ENCODE data around the gene RCCD1. TPM values are rescaled to one million over a fixed set of nuclear protein-coding genes. Genes with fewer than 3 reads are reported as not detected.
A peak's percentile ranks its signal among the peaks of the same experiment; 100 is the strongest.
"Not testable (repeated sequence)": the region's sequence is repeated elsewhere in the genome, so short reads cannot be mapped to it uniquely, and the experiment has no call there.

The RCCD1 gene, protein sequence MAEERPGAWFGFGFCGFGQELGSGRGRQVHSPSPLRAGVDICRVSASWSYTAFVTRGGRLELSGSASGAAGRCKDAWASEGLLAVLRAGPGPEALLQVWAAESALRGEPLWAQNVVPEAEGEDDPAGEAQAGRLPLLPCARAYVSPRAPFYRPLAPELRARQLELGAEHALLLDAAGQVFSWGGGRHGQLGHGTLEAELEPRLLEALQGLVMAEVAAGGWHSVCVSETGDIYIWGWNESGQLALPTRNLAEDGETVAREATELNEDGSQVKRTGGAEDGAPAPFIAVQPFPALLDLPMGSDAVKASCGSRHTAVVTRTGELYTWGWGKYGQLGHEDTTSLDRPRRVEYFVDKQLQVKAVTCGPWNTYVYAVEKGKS
- 12.0 TPM for total RNA-seq
- polyA plus RNA-seq (ENCODE audit: insufficient read depth in 1 of 8, insufficient read length in 8 of 8, low replicate concordance in 1 of 8), result 10 to 100 TPM; 12.1 to 17.9 (median 15.3) TPM
- long read RNA-seq, donor 1, partial matches to known transcripts, result 0 of 1 reads
- long read RNA-seq, donor 1, other reads (novel, unspliced or antisense), result 0 of 1 reads
- long read RNA-seq, donor 2, result 0 reads
- long read RNA-seq, donor 3, partial matches to known transcripts, result 0 of 1 reads
- long read RNA-seq, donor 3, other reads (novel, unspliced or antisense), result 0 of 1 reads
- long read RNA-seq, donor 4, partial matches to known transcripts, result 6 of 6 reads
- long read RNA-seq, donor 4, other reads (novel, unspliced or antisense), result 0 of 6 reads
- long read RNA-seq, donor 5, partial matches to known transcripts, result 0 of 1 reads
- long read RNA-seq, donor 5, other reads (novel, unspliced or antisense), result 0 of 1 reads
- long read RNA-seq, donor 6, partial matches to known transcripts, result 0 of 2 reads
- long read RNA-seq, donor 6, other reads (novel, unspliced or antisense), result 0 of 2 reads
- long read RNA-seq, donor 7, partial matches to known transcripts, result 0 of 2 reads
- long read RNA-seq, donor 7, other reads (novel, unspliced or antisense), result 0 of 2 reads
- long read RNA-seq, donor 8, partial matches to known transcripts, result 0 of 1 reads
- long read RNA-seq, donor 8, other reads (novel, unspliced or antisense), result 0 of 1 reads
- long read RNA-seq, donor 9, result 0 reads
- long read RNA-seq, donor 10, partial matches to known transcripts, result 0 of 1 reads
- long read RNA-seq, donor 10, other reads (novel, unspliced or antisense), result 0 of 1 reads
- long read RNA-seq, donor 11, partial matches to known transcripts, result 6 of 7 reads
- long read RNA-seq, donor 11, other reads (novel, unspliced or antisense), result 0 of 7 reads

GRCh38 chr15:90954712-90955623 is at the start of gene RCCD1:
Gene RCCD1 (plus strand): TSS chr15:90954884. CDS start chr15:90956735, 1,851 bp downstream.
- Histone ChIP-seq H3K27ac (ENCODE audit: low read length) (peak within 1 kb of the TSS; percentile 96), H3K27me3 (ENCODE audit: control insufficient read depth, insufficient read depth, low read length) (no peaks in the 10 kb centered on the region), H3K36me3 (ENCODE audit: control insufficient read depth, insufficient read depth, low read length) (peaks cover 39% of the 10 kb centered on the region), H3K4me3 (ENCODE audit: low read length) (peak within 1 kb of the TSS; percentile 95), H3K4me1 (ENCODE audit: control insufficient read depth, insufficient read depth, low read length) (peaks cover 44% of the 10 kb centered on the region), H3K9me3 (replicated peaks; ENCODE audit: control insufficient read depth, low read depth, low read length) (no peaks in the 10 kb centered on the region)
- under 1% methylated on average over 68 of the region's 69 CpGs for WGBS (ENCODE audit: insufficient coverage)
- DNase-seq, result peak; percentile 99

- Histone ChIP-seq H3K9me3 (replicated peaks; ENCODE audit: control insufficient read depth, low read depth, low read length) (no peaks in the 10 kb centered on the region), H3K4me1 (ENCODE audit: control insufficient read depth, insufficient read depth, low read length) (peaks cover 15% of the 10 kb centered on the region), H3K27ac (ENCODE audit: low read length) (no peak overlapping the region), H3K27me3 (ENCODE audit: control insufficient read depth, insufficient read depth, low read length) (no peaks in the 10 kb centered on the region), H3K36me3 (ENCODE audit: control insufficient read depth, insufficient read depth, low read length) (peaks cover 56% of the 10 kb centered on the region), H3K4me3 (ENCODE audit: low read length) (no peak overlapping the region)
- DNase-seq, result no peak
- WGBS (ENCODE audit: insufficient coverage), result 96% methylated on average over 23 of the region's 28 CpGs
Measured at GRCh38 chr15:90905306-90906180, 49.1 kb upstream of the RCCD1 start.

DNA sequence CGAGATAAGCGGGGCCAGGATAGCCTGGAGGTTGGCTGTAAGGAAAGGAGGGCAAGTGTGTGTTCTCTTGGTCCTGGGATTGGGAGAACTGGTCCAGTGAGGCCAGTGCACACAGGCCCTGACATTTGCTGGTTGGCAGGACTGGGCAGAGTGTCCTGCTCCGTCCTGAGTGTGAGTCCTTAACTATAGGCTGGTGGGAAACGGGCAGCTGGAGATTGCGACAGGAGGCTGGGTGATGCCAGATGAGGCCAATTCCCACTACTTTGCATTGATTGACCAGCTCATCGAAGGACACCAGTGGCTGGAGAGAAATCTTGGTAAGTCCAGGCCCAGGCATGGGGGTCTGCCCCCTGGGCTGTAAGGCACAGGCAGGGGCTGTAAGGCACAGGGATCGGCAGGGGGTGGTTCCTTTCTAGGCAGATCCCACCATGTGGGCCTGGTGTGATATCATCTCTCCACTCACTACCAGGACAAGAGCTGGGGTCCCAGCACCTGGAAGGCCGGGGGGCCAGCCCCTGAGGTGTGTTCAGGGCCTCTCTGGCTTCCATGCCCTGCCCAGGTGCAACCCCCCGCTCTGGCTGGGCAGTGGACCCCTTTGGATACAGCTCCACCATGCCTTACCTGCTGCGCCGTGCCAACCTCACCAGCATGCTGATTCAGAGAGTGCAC is 48.4 kb upstream of the RCCD1 start:
- H3K4me1 ChIP-seq (ENCODE audit: control insufficient read depth, insufficient read depth, low read length), result peaks cover 15% of the 10 kb centered on the region
- 93% methylated on average over 9 of the region's 11 CpGs for whole genome bisulfite sequencing (ENCODE audit: insufficient coverage)

DNA sequence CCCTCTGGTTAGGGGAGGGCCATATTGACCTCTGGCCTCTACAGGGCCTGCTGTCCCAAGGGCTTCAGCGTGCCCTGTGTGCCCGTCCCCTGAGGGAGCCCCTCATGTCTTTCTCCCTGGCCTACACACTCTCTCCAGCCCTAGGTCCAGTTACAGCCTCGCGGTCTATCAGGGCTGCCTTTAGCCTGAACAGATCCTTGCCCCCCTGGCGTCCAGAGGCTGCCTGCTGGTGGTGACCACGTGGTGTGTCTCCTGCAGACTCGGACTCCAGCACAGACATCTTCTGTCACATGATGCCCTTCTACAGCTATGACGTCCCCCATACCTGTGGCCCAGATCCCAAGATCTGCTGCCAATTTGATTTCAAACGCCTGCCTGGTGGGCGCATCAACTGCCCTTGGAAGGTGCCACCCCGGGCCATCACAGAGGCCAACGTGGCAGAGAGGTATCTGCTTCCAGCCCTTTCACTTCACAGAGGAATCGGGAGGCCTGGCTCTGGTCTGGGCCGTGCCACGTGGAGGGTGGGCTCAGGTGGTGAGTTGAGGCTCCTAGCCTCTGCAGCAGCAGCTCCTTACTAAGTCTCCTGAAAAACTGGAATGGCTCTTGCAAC is 47.5 kb upstream of the RCCD1 start:
- Histone ChIP-seq H3K9me3 (replicated peaks; ENCODE audit: control insufficient read depth, low read depth, low read length) (no peaks in the 10 kb centered on the region), H3K4me3 (ENCODE audit: low read length) (no peak overlapping the region), H3K27ac (ENCODE audit: low read length) (no peak overlapping the region), H3K36me3 (ENCODE audit: control insufficient read depth, insufficient read depth, low read length) (peaks cover 72% of the 10 kb centered on the region), H3K27me3 (ENCODE audit: control insufficient read depth, insufficient read depth, low read length) (no peaks in the 10 kb centered on the region), H3K4me1 (ENCODE audit: control insufficient read depth, insufficient read depth, low read length) (peaks cover 10% of the 10 kb centered on the region)
- no peak for DNase-seq
- WGBS (ENCODE audit: insufficient coverage), result 74% methylated on average over 12 of the region's 15 CpGs

More for the DNA sequence above, 48.4 kb upstream of the RCCD1 start:
- Histone ChIP-seq H3K4me3 (ENCODE audit: low read length) (no peak overlapping the region), H3K36me3 (ENCODE audit: control insufficient read depth, insufficient read depth, low read length) (peaks cover 63% of the 10 kb centered on the region), H3K9me3 (replicated peaks; ENCODE audit: control insufficient read depth, low read depth, low read length) (no peaks in the 10 kb centered on the region), H3K27ac (ENCODE audit: low read length) (no peak overlapping the region), H3K27me3 (ENCODE audit: control insufficient read depth, insufficient read depth, low read length) (no peaks in the 10 kb centered on the region)
- no peak for DNase-seq

DNA sequence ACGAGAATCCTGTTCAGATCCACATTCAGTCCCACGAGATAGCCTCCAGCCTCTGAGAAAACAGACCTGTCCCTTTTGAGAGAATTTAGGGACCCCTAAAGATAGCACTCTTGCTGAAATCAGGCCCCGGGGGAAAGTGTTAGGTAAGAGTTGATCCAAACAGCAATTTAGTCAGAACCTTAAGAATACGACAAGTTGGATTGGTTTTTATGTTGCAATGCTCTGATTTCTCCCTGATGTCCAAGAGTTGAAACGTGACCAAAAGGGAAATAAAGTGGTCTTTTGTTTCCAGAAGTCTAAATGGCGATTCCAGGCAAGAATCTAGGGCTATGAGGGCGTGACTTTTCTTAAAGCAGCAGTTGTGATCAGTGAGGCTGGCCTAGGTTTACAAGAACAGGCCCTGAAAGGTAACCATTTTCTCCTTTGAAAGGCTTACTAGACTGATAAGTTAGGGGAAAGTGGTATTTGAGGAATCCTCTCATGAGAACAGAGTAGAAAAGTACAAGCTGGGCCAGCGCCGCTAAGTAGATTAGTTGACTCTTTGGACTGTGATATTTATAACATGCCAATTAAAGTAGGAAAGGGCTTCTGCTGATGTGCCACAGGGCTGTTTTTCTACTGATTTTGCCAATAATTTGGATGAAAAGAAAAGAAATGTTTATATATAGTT is 46.7 kb upstream of the RCCD1 start:
- H3K27ac ChIP-seq (ENCODE audit: low read length), result no peak overlapping the region
- WGBS (ENCODE audit: insufficient coverage), result 51% methylated on average over 9 of the region's 9 CpGs
- H3K4me3 ChIP-seq (ENCODE audit: low read length), result no peak overlapping the region
- DNase-seq, result no peak
- no peaks in the 10 kb centered on the region for H3K9me3 ChIP-seq (replicated peaks; ENCODE audit: control insufficient read depth, low read depth, low read length)
- peaks cover 9% of the 10 kb centered on the region for H3K4me1 ChIP-seq (ENCODE audit: control insufficient read depth, insufficient read depth, low read length)
- peaks cover 80% of the 10 kb centered on the region for H3K36me3 ChIP-seq (ENCODE audit: control insufficient read depth, insufficient read depth, low read length)
- H3K27me3 ChIP-seq (ENCODE audit: control insufficient read depth, insufficient read depth, low read length), result no peaks in the 10 kb centered on the region

DNA sequence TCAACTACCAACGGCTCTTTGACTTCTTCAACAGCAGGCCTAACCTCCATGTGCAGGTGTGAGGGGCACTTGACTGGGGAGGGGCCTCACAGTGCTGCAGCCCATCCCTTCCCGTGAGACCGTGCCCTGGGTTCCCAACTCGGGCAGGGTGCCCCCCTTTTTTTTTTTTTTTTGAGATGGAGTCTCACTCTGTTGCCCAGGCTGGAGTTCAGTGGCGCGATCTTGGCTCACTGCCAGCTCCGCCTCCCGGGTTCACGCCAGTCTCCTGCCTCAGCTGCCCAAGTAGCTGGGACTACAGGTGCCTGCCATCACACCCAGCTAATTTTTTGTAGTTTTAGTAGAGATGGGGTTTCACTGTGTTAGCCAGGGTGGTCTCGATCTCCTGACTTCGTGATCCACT is 45.2 kb upstream of the RCCD1 start:
- H3K9me3 ChIP-seq (replicated peaks; ENCODE audit: control insufficient read depth, low read depth, low read length); H3K27ac ChIP-seq (ENCODE audit: low read length); DNase-seq; H3K4me1 ChIP-seq (ENCODE audit: control insufficient read depth, insufficient read depth, low read length); H3K4me3 ChIP-seq (ENCODE audit: low read length); H3K27me3 ChIP-seq (ENCODE audit: control insufficient read depth, insufficient read depth, low read length): not testable (repeated sequence)
- peaks cover 92% of the 10 kb centered on the region for H3K36me3 ChIP-seq (ENCODE audit: control insufficient read depth, insufficient read depth, low read length)
- 77% methylated on average over 3 of the region's 11 CpGs for WGBS (ENCODE audit: insufficient coverage)

DNA sequence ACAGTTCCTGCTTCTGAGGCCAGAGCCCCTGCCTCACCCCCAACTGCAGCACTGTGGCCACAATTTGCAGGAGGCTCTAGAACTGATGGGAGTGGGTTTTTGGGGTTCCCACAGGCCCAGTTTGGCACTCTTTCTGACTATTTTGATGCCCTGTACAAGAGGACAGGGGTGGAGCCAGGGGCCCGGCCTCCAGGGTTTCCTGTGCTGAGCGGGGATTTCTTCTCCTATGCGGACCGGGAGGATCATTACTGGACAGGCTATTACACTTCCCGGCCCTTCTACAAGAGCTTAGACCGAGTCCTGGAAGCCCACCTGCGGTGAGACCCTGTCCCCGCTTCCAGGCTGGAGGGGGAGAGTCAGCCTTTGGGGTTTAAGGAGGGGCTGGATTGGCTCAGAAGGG is 44.7 kb upstream of the RCCD1 start:
- Histone ChIP-seq H3K4me3 (ENCODE audit: low read length) (no peak overlapping the region), H3K9me3 (replicated peaks; ENCODE audit: control insufficient read depth, low read depth, low read length) (no peaks in the 10 kb centered on the region), H3K36me3 (ENCODE audit: control insufficient read depth, insufficient read depth, low read length) (peaks cover 92% of the 10 kb centered on the region), H3K27me3 (ENCODE audit: control insufficient read depth, insufficient read depth, low read length) (no peaks in the 10 kb centered on the region), H3K4me1 (ENCODE audit: control insufficient read depth, insufficient read depth, low read length) (peaks cover 2% of the 10 kb centered on the region), H3K27ac (ENCODE audit: low read length) (no peak overlapping the region)
- WGBS (ENCODE audit: insufficient coverage), result 94% methylated on average over 2 of the region's 8 CpGs
- DNase-seq, result no peak
